GM12872 (cell line): ENCODE measurements around the gene ZMIZ2.

Experiments
- CTCF ChIP-seq: IDR thresholded peaks from 3 replicates; pipeline ENCODE4 v1.5.1; 2011; ENCODE audit warnings: low read depth, mild to moderate bottlenecking, low read length, moderate library complexity; ENCODE audit not compliant: insufficient read depth

ZMIZ2 gene

DNA sequence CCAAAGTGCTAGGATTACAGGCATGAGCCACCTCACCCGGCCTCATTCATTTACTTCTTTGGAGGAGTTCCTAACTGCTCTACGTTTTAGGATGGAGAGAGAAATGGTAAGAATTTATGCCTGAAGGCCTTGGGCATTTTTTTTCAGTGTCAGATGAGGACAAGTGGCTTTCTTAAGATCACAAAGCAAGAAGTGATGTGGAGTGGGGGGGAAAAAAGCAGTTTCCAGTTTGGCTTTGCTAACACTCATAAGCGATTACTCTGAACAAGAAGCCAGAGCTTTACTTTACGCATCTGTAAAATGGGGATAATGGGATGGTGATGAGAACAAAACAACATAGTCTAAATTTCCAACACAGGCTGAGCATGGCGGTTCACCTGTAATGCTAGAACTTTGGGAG, 45.3 kb downstream of the ZMIZ2 start:
- TF ChIP-seq CTCF = no peak

DNA sequence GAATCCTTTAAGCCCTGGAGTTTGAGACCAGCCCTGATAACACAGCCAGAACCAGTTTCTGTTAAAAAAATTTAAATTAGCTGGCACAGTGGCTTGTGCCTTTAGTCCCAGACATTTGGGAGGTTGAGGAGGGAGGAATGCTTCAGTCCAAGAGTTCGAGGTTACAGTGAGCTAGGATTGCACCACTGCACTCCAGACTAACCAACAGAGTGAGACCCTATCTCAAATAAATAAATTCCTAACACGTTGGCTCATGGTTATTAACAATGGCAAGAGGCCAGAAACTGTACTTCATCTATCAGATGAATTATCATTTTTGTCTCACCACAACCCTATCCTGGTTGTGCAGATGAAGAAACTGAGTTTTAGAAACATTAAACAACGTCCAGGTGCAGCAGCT, 45.7 kb downstream of the ZMIZ2 start:
- no peak for TF ChIP-seq CTCF

GRCh38 chr7:44796034-44796503, 47.4 kb downstream of the ZMIZ2 start:
- no peak for TF ChIP-seq CTCF

- no peak for TF ChIP-seq CTCF
Observed at GRCh38 chr7:44796504-44797328, 48.1 kb downstream of the ZMIZ2 start, which contains the start of gene PPIA. TSS of gene PPIA (plus strand) at chr7:44796681. CDS start at chr7:44796725, 44 bp downstream.

- TF ChIP-seq CTCF = peak; percentile 62
Observed at GRCh38 chr7:44797329-44798258, 48.9 kb downstream of the ZMIZ2 start.

GRCh38 chr7:44798649-44799305, 50.1 kb downstream of the ZMIZ2 start:
- TF ChIP-seq CTCF = no peak

GRCh38 chr7:44799939-44800338, 51.3 kb downstream of the ZMIZ2 start:
- TF ChIP-seq CTCF = no peak
